PC-3 (cell line): ENCODE data around the gene RAB31. TPM values are rescaled to one million over a fixed set of nuclear protein-coding genes. Genes with fewer than 3 reads are reported as not detected.
"Not testable (repeated sequence)": the region's sequence is repeated elsewhere in the genome, so short reads cannot be mapped to it uniquely, and the experiment has no call there.

Experiments
- ATAC-seq: fragments of 200-7000 bp; cut with Tn5 transposase; 2 replicates; pipeline ENCODE4 v1.9.1; 2020; ENCODE audit warnings: mild to moderate bottlenecking, moderate library complexity
- BruUV-seq: library from RNA; stranded (reverse); fragments of 400-500 nt; replicated peaks from 2 replicates; lab custom pipeline; 2021; lab: Mats Ljungman, UMichigan
- CTCF ChIA-PET: fragments of 300-600 bp; sonication (Branson Sonifier 250); formaldehyde crosslinking; loops from one replicate; lab custom pipeline; 2022; ENCODE audit warnings: antibody characterized with exemption; lab: Charles Lee
- POLR2A ChIA-PET: fragments of 300-600 bp; sonication (Branson Sonifier 250); formaldehyde crosslinking; loops from one replicate; lab custom pipeline; 2022; ENCODE audit warnings: antibody characterized with exemption; ENCODE audit not compliant: unreplicated experiment; lab: Charles Lee
- DNase-seq: peaks from one replicate; pipeline ENCODE4 v3.0.0-alpha.2; 2015
- H2AFZ ChIP-seq: fragments of 300-600 bp; sonication (generic); 2 replicates; pipeline ENCODE4 v1.6.0; 2016; ENCODE audit warnings: antibody characterized with exemption, low read length
- H3F3A ChIP-seq: fragments of 300-600 bp; sonication (generic); one replicate; pipeline ENCODE4 v1.6.0; 2017; ENCODE audit warnings: antibody characterized with exemption, low read length, control low read depth, mild to moderate bottlenecking; ENCODE audit not compliant: unreplicated experiment
- H3K27ac ChIP-seq: fragments of 300-600 bp; sonication (generic); 2 replicates; pipeline ENCODE4 v1.5.1; 2016; ENCODE audit warnings: mild to moderate bottlenecking, low read length
- H3K27me3 ChIP-seq: fragments of 300-600 bp; sonication (generic); 2 replicates; pipeline ENCODE4 v1.6.1; 2016; ENCODE audit warnings: low read length, mixed read lengths
- H3K36me3 ChIP-seq: fragments of 300-600 bp; sonication (generic); 2 replicates; pipeline ENCODE4 v1.6.1; 2016; ENCODE audit warnings: low read depth, mixed run types, low read length, mixed read lengths
- H3K4me1 ChIP-seq: fragments of 300-600 bp; sonication (generic); 2 replicates; pipeline ENCODE4 v1.5.1; 2016; ENCODE audit warnings: low read length; ENCODE audit not compliant: insufficient read depth
- H3K4me2 ChIP-seq: fragments of 300-600 bp; sonication (generic); 2 replicates; pipeline ENCODE4 v1.6.0; 2016; ENCODE audit warnings: low read length
- H3K4me3 ChIP-seq: fragments of 300-600 bp; sonication (generic); 2 replicates; pipeline ENCODE4 v1.5.1; 2016; ENCODE audit warnings: mild to moderate bottlenecking, low read length, mixed read lengths
- H3K79me2 ChIP-seq: fragments of 300-600 bp; sonication (generic); 2 replicates; pipeline ENCODE4 v1.6.1; 2017; ENCODE audit warnings: low read length, mixed read lengths
- H3K9ac ChIP-seq: fragments of 300-600 bp; sonication (generic); 2 replicates; pipeline ENCODE4 v1.6.0; 2016; ENCODE audit warnings: mild to moderate bottlenecking, low read length
- H3K9me2 ChIP-seq: fragments of 300-600 bp; sonication (generic); replicated peaks from 2 replicates; pipeline ENCODE4 v1.6.1; 2016; ENCODE audit warnings: mixed run types, low read length, mixed read lengths
- H3K9me3 ChIP-seq: fragments of 300-600 bp; sonication (generic); 2 replicates; pipeline ENCODE4 v1.6.1; 2016; ENCODE audit warnings: low read length, mixed read lengths
- H4K20me1 ChIP-seq: fragments of 300-600 bp; sonication (generic); 2 replicates; pipeline ENCODE4 v1.6.1; 2016; ENCODE audit warnings: low read length, mixed read lengths
- CTCF ChIP-seq: fragments of 300-600 bp; sonication (generic); conservative IDR thresholded peaks from 2 replicates; pipeline ENCODE4 v1.5.1; 2017; ENCODE audit warnings: antibody characterized with exemption, low read depth, mild to moderate bottlenecking, low read length
- EZH2 ChIP-seq: fragments of 300-600 bp; sonication (generic); IDR thresholded peaks from one replicate; pipeline ENCODE4 v1.6.1; 2017; ENCODE audit warnings: antibody characterized with exemption, mild to moderate bottlenecking, low read length; ENCODE audit not compliant: unreplicated experiment
- EZH2phosphoT487 ChIP-seq: fragments of 300-600 bp; sonication (generic); IDR thresholded peaks from 2 replicates; pipeline ENCODE4 v1.6.1; 2018; ENCODE audit warnings: mild to moderate bottlenecking, antibody characterized with exemption, low read length, borderline replicate concordance
- intact Hi-C: fragments of 100-400 bp; cut with micrococcal nuclease; formaldehyde crosslinking; loops from 2 replicates; pipeline ENCODE4 v1.9.0; 2023
- total RNA-seq: library from RNA; depleted of rRNA; stranded (reverse); fragments of >200 nt; gene quantifications from 2 replicates; pipeline ENCODE4 v1.2.3, GENCODE V29; 2014

The RAB31 gene
- total RNA-seq, 1 experiment from 2014 or later, result 3.8 TPM

GRCh38 chr18:9894454-9895068 is 186.5 kb downstream of the RAB31 start:
- Histone ChIP-seq H3K79me2 (no peaks in the 10 kb centered on the region), H3K9me3 (no peaks in the 10 kb centered on the region), H3K9ac (no peak overlapping the region), H3K9me2 (no peaks in the 10 kb centered on the region), H3K4me3 (no peak overlapping the region), H3K4me1 (peaks cover 12% of the 10 kb centered on the region), H4K20me1 (no peaks in the 10 kb centered on the region), H3F3A (no peaks in the 10 kb centered on the region), H3K4me2 (no peak overlapping the region), H3K36me3 (no peaks in the 10 kb centered on the region), H2AFZ (no peak overlapping the region), H3K27me3 (no peaks in the 10 kb centered on the region), H3K27ac (no peak overlapping the region)
- no TSS peak for BruUV-seq
- POLR2A ChIA-PET, result no interaction called here
- ATAC-seq, result no peak
- TF ChIP-seq EZH2phosphoT487 (no peak), CTCF (no peak), EZH2 (no peak)
- CTCF ChIA-PET, result no interaction called here
- DNase-seq, result no peak
- intact Hi-C loops, result no loop called here

GRCh38 chr18:9897129-9897528 is 189.0 kb downstream of the RAB31 start:
- H3K9me3 ChIP-seq, result no peaks in the 10 kb centered on the region
- BruUV-seq, result no TSS peak
- H3F3A ChIP-seq, result no peaks in the 10 kb centered on the region
- H3K4me3 ChIP-seq, result no peak overlapping the region
- no peaks in the 10 kb centered on the region for H4K20me1 ChIP-seq
- ChIA-PET POLR2A (no interaction called here), CTCF (no interaction called here)
- H3K9me2 ChIP-seq, result no peaks in the 10 kb centered on the region
- H3K9ac ChIP-seq, result no peak overlapping the region
- no peaks in the 10 kb centered on the region for H3K36me3 ChIP-seq
- no peaks in the 10 kb centered on the region for H3K27me3 ChIP-seq
- H3K79me2 ChIP-seq, result no peaks in the 10 kb centered on the region
- DNase-seq (no peak), ATAC-seq (no peak)
- H3K4me2 ChIP-seq, result no peak overlapping the region
- no peak overlapping the region for H2AFZ ChIP-seq
- H3K4me1 ChIP-seq, result peaks cover 12% of the 10 kb centered on the region
- no peak overlapping the region for H3K27ac ChIP-seq
- intact Hi-C loops, result no loop called here
- TF ChIP-seq EZH2 (no peak), CTCF (no peak), EZH2phosphoT487 (no peak)

- CTCF ChIA-PET, H3K4me3 ChIP-seq, H3K9me2 ChIP-seq, H3F3A ChIP-seq, H3K4me2 ChIP-seq, POLR2A ChIA-PET, H2AFZ ChIP-seq, H3K36me3 ChIP-seq, H3K27me3 ChIP-seq, H3K9me3 ChIP-seq, H4K20me1 ChIP-seq, H3K27ac ChIP-seq, ATAC-seq, DNase-seq, BruUV-seq, H3K9ac ChIP-seq, H3K79me2 ChIP-seq, intact Hi-C loops: not testable (repeated sequence)
- peaks cover 12% of the 10 kb centered on the region for H3K4me1 ChIP-seq
These were observed 189.7 kb downstream of the RAB31 start for GRCh38 chr18:9897787-9898291.
